Mononuclear cell (primary cell): Measurements from ENCODE around the gene LTB4R. TPM values are rescaled to one million over a fixed set of nuclear protein-coding genes. Genes with fewer than 3 reads are reported as not detected.

Experiments
- H3K27me3 ChIP-seq: 2 replicates; pipeline ENCODE4 v1.6.0; 2011; ENCODE audit warnings: low read length, control low read depth; ENCODE audit not compliant: insufficient read depth
- H3K4me1 ChIP-seq: 2 replicates; pipeline ENCODE4 v1.5.1; 2011; ENCODE audit warnings: mild to moderate bottlenecking, low read length, control low read depth; ENCODE audit not compliant: insufficient read depth
- H3K4me3 ChIP-seq: 2 replicates; pipeline ENCODE4 v1.5.1; 2011; ENCODE audit warnings: mild to moderate bottlenecking, low read length, moderate library complexity
- H3K9me3 ChIP-seq: 2 replicates; pipeline ENCODE4 v1.5.1; 2011; ENCODE audit warnings: low read depth, mild to moderate bottlenecking, control low read depth, low read length
- total RNA-seq: library from RNA; depleted of rRNA; stranded (reverse); fragments of >200 nt; gene quantifications from one replicate; pipeline ENCODE4 v1.2.3, GENCODE V29; 2012

LTB4R gene
- total RNA-seq, 1 donor = 12.5 TPM

DNA sequence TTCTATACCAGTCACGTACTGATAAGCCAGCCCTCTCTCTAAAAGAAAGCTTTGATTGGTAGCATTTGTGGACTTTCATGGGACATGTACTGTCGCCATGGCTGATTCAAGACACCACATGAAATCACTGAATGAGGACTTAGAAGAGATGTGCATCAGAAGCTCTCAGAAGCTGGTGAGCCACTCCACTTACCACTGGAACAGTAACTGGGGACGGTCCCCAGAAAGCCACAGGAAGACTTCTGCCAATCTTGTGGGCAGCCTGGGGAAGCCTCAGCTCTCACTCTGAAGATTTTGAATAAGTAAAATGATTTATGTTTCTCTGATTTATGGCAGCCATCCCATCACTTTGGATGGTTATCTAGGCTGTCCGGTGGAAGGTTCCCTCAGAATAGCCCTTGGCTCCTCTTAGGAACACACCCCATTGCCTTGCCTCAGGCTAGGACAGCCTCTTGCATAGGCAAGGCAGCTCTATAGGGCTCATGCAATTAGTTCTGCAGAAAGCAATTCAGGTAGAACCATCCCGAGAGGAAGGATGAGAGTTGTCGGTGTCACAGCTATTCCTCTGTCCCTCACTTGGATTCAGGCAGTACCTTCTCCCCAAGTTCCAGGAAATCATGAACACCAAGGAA is 21.5 kb upstream of the LTB4R start:
- H3K9me3 ChIP-seq = no peaks in the 10 kb centered on the region
- no peaks in the 10 kb centered on the region for H3K4me1 ChIP-seq
- H3K4me3 ChIP-seq = no peak overlapping the region
- no peaks in the 10 kb centered on the region for H3K27me3 ChIP-seq

DNA sequence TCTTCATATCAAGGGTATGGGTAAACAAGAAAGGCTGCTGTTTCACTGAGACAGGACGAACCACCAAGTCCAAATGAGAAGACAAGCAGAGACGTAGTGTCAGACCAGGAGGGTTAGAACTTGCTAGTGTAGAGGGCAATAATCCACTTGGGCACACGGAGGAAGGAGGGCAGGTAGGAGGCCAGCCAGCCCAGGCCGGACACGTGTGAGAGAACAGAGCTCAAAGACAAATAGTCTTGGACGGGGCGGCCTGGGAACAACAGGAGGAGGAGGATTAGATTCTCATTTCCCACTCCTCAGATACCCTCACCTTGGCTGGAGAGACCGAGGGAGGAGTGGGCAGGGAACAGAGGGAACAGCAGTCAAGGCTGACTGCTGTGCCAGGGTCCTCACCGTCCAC is 20.6 kb upstream of the LTB4R start:
- Histone ChIP-seq H3K4me1 (no peaks in the 10 kb centered on the region), H3K27me3 (no peaks in the 10 kb centered on the region), H3K4me3 (no peak overlapping the region), H3K9me3 (no peaks in the 10 kb centered on the region)

DNA sequence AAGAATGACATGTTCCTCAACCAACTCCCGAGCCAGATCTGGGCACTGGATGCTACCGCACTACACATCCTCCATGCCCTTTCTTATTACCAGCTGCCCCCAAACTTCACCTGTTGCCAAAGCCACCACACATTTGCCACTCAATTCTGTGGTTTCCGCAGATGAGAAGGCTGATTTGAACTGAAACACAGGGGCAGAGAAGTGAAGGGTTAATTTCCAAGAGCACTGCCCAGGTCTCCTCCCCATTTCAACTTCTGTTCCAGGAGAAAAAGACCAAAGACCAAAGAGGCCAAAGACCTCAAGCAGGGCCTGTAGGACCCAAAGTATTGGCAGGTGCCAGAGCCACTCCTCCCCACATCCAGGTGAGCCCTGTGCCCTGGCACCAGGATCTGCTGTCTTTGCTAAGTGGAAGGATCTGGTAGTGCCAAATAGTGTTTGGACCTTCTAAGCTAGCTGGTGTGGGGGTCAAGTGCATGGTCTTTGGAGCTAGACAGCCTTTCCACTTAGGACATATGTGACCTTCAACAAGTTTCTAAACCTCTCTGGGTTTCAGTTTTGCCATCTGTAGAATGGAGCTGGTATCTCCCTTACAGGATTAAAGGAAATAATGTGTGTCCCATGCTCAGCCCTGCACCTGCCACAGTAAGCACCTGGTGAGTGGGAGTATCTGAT is 19.7 kb upstream of the LTB4R start:
- Histone ChIP-seq H3K9me3 (no peaks in the 10 kb centered on the region), H3K27me3 (no peaks in the 10 kb centered on the region), H3K4me1 (peaks cover 1% of the 10 kb centered on the region), H3K4me3 (no peak overlapping the region)

DNA sequence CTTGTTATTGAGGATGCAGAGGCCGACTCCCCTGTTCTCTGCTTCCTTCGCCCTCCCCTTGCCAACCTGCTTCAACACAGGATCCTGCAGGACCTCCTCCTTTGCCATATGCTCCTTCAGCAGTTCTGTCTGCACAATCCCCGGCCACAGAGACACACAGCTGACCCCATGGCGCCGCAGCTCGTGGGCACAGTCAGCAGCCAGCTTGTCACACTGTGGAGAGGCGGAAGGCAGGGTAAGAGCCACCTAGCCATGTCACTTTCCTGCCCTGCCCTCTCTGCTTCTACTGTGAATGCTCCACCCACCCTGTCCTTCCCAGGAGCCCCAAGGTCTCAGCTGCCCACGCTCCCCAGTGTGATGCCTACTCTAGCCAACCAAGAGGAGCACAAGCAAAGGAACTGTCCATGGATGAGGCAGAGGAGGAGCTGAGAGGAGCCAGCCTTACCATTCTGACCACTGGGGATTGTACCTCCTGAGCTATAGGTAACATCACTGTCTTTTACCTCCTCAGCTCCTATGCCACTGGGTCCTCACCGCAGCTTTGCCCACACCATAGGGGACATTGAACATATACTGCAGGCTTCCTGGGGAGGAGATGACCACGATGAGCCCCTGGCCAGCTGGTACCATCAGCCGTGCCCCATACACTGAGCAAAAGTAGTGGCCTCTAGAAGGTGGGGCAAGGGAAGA is 19.0 kb upstream of the LTB4R start:
- Histone ChIP-seq H3K27me3 (no peaks in the 10 kb centered on the region), H3K4me3 (no peak overlapping the region), H3K9me3 (no peaks in the 10 kb centered on the region), H3K4me1 (peaks cover 8% of the 10 kb centered on the region)

DNA sequence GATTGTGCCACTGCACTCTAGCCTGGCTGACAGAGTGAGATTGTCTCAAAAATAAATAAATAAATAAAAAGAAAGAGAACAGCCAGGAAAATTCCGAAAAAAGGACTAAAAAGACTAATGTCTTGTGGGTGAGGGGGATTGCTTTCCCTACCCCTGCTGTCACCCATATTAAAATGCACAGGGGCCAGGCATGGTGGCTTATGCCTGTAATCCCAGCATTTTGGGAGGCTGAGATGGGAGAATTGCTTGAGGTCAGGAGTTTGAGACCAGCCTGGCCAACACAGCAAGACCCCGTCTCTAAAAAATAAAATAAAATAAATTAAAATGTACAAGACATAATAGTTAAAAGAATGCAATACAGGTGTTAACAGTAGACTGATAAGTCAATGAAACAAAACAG is 17.8 kb upstream of the LTB4R start:
- peaks cover 19% of the 10 kb centered on the region for H3K4me1 ChIP-seq
- H3K27me3 ChIP-seq = no peaks in the 10 kb centered on the region
- H3K9me3 ChIP-seq = no peaks in the 10 kb centered on the region
- H3K4me3 ChIP-seq = no peak overlapping the region

DNA sequence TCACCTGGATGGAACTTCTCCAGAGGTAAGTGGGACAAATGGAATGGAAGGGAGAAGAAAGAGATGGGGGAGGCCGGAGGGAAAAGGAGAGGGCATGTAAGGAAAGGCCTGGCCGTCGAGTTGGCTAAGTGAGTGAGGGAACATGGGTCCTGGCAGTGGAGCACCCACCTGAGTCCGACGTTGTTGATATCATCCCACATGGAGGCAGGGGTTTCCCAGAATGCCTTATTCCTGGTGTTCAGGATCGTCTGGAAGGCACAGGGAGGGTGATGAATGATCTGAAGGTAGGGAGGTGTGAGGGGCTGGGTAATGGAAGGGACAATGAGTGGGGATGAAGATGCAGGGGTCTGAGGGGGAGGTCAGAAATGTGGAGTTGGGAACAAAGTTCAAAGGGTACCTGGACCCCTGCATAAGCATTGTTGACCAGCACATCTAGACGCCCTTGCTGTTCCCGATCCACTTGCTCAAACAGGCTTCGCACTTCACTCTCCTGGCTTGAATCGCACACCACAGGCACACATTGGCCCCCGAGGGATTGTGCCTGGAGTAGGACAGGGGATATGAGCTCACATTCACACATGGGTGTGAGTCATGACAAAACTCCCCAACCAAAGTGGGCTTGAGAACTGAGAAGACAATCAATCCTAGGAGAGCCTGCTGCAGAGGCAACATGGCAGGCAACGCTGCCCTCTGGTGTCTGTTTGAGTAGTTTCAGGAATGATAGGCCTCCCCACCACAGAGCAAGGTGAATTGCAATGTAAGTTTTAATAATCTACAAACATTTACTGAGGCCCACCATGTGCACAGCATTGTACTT is 14.8 kb upstream of the LTB4R start:
- no peaks in the 10 kb centered on the region for H3K27me3 ChIP-seq
- no peaks in the 10 kb centered on the region for H3K9me3 ChIP-seq
- H3K4me1 ChIP-seq = peaks cover 44% of the 10 kb centered on the region
- no peak overlapping the region for H3K4me3 ChIP-seq

DNA sequence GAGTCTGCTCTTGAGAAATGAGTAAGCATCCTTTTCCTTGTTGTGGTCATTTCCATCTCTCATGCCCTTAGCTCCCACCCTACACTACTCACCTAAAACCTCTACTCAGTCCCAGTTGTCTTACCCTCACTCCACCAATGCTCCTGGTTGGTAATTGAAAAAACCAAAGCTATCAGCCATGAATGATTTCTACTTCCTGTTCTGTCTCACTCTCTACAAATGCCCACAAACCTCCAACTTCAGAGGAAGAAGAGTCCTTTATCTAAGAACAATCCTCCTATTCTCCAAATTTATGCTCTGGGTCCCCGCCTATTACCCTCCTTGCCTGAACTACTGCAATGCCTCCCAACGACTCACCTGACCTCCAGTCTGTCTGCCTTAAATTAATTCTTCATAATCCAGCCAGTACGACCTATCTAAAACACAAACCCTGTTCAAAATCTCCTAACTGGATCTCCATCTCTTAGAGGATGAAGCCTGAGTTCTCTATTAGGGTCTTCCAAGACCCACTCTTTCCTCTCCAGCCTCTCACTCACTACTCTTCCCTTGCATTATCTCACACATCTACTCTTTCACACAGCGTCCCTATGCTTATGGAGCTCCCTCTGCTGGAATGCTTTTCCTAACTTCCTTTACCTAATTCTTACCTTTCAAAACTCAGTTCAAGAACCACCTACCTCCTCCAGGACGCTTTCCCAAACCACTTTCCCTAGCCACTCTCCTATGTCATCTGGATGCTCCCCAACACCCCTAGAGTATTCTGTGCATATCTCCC is 13.9 kb upstream of the LTB4R start:
- Histone ChIP-seq H3K4me3 (no peak overlapping the region), H3K4me1 (peaks cover 45% of the 10 kb centered on the region), H3K27me3 (no peaks in the 10 kb centered on the region), H3K9me3 (no peaks in the 10 kb centered on the region)

DNA sequence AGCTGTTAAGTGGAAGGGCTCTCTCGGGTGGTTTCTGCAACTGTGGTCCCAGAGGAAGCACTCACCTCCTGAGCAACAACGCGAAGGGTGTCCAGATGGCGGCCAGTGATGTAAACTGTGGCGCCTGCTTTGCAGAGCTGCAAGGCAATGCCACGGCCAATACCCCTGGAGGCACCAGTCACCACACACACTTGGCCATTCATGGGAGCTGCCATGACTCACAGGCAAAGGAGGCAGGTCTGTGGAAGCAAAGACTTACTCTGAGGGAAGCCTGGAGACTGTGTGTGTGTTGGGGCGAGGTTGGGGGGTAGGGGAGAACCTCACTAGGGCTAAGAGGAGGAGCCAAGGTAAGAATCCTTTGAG is 12.4 kb upstream of the LTB4R start:
- peak overlapping the region; percentile 68 for H3K4me3 ChIP-seq
- peaks cover 45% of the 10 kb centered on the region for H3K4me1 ChIP-seq

DNA sequence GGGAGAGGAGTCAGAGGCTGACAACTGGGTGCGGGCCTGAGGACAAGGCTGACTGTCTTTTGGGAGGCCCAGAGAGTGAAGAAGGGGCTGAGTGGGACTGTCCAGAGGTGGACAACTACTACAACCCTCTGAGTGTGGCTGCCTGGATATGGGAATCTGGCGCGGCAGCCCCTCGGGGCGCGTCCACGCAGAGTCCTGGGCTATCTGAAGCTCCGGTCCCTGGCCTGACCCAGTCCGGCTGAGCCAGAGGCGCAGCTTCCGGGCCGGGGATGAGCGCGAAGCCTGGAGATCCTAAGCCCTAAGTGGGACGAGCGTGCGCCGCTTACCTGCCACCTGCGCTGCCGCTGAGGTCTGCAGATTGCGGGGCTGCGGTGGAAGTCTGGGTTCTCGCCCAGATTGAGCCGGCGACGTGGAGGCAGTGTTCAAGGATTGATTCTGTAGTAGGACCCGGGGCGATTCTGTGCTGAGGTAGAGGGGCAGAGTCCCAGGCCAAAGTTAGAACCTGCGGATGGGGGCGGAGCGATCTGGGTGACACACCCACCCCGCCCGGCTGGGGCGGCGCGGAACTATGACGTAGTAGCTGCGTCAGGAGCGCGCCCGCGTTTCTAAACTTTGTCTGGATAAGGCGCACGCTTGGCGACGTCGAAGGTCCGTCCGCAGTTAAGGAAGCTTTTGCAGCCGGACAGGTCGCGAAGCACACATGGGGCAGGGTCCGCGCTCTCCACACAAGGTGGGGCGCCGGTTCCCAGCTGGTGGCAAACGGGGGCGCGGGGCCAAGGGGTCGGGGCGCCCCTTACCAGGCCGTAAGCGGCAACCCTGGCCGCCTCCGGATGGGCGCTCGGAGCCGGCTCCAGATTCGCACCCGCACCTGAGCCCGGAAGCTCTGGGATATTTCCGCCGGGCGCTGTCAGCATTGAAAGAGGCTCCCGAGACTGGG is 11.8 kb upstream of the LTB4R start, which contains the start of the genes DHRS1 and NOP9:
DHRS1 (minus strand) TSS at position 526 of the 937 bp plus-strand sequence. CDS start 674 bp downstream, outside the sequence.
NOP9 (plus strand) TSS at position 596 of the 937 bp plus-strand sequence; CDS start at position 701, 105 bp downstream.
- H3K4me1 ChIP-seq = peaks cover 45% of the 10 kb centered on the region
- no peaks in the 10 kb centered on the region for H3K27me3 ChIP-seq
- H3K9me3 ChIP-seq = no peaks in the 10 kb centered on the region
- H3K4me3 ChIP-seq = peak within 1 kb of the TSS; percentile 68

More for the DNA sequence above, 12.4 kb upstream of the LTB4R start:
- H3K27me3 ChIP-seq = no peaks in the 10 kb centered on the region
- no peaks in the 10 kb centered on the region for H3K9me3 ChIP-seq

DNA sequence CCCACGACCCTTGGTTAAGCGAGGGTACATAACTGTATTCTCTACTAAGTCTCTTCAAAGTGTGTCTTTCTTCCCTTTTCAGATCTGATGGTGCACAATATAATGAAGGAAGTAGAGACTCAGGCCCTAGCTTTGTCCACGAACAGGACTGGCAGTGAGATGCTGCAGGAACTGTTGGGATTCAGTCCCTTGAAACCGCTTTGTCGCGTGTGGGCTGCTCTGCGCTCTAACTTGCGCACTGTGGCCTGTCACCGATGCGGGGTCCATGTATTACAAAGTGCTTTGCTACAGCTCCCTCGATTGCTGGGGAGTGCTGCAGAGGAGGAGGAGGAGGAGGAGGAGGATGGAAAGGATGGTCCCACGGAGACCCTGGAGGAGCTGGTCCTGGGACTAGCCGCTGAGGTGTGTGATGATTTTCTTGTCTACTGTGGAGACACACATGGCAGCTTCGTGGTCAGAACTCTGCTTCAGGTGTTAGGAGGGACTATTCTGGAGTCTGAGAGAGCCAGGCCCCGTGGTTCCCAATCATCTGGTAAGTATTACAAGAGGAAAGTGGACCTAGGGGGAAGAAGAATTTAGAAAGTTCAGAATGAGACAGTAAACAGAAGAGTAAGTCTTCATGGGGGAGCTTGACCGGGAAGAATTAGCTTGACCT is 10.8 kb upstream of the LTB4R start:
- Histone ChIP-seq H3K27me3 (no peaks in the 10 kb centered on the region), H3K4me1 (peaks cover 45% of the 10 kb centered on the region), H3K4me3 (peak overlapping the region; percentile 68), H3K9me3 (no peaks in the 10 kb centered on the region)

DNA sequence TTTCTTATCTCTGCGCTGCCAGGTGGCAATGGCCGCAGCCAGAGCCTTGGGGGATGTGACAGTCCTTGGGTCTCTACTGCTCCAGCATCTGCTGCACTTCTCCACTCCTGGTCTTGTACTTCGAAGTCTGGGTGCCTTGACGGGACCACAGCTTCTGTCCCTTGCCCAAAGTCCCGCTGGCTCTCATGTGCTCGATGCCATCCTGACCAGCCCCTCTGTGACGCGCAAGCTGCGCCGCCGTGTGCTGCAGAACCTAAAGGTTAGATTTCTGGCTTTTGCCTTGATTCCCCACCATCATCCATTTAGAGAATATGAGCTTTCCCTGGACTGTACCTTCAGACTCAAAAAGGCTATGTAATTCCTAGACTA is 7.3 kb upstream of the LTB4R start:
- H3K4me3 ChIP-seq = no peak overlapping the region

DNA sequence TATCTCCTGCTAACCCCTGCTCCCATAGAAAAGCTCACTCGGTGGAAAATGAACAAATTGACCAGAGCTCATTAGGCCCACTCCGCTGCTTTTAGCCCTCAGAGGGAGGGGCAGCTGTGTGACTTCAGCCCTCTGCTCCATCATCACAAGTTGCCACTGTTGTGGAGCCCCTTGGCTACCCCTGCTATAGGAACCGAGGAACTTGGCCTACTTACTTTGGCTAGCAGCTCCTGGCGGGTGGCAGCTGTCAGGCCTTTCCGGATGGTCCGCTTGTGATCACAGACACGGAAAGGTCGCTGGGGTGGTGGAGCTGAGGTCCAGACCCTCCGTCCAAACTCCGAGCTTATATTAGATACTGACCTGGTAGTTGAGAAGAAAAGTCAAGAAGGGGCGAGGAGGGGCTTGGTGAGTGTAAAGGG is 4.1 kb upstream of the LTB4R start:
- no peak overlapping the region for H3K4me3 ChIP-seq
- H3K27me3 ChIP-seq = no peaks in the 10 kb centered on the region
- no peaks in the 10 kb centered on the region for H3K9me3 ChIP-seq
- peaks cover 46% of the 10 kb centered on the region for H3K4me1 ChIP-seq

More for the DNA sequence above, 7.3 kb upstream of the LTB4R start:
- no peaks in the 10 kb centered on the region for H3K9me3 ChIP-seq
- H3K4me1 ChIP-seq = peaks cover 36% of the 10 kb centered on the region
- no peaks in the 10 kb centered on the region for H3K27me3 ChIP-seq
